ENCODE results near the gene PODNL1. TPM values are rescaled to one million over a fixed set of nuclear protein-coding genes. Genes with fewer than 3 reads are reported as not detected.
"Not testable (repeated sequence)": the region's sequence is repeated elsewhere in the genome, so short reads cannot be mapped to it uniquely, and the experiment has no call there.

The PODNL1 gene
- total RNA-seq, 1 donor from 2014 or later: 8.7 TPM

GRCh38 chr19:13978351-13979243 lies 40.4 kb upstream of the PODNL1 start:
- TF ChIP-seq, protein P1, sequence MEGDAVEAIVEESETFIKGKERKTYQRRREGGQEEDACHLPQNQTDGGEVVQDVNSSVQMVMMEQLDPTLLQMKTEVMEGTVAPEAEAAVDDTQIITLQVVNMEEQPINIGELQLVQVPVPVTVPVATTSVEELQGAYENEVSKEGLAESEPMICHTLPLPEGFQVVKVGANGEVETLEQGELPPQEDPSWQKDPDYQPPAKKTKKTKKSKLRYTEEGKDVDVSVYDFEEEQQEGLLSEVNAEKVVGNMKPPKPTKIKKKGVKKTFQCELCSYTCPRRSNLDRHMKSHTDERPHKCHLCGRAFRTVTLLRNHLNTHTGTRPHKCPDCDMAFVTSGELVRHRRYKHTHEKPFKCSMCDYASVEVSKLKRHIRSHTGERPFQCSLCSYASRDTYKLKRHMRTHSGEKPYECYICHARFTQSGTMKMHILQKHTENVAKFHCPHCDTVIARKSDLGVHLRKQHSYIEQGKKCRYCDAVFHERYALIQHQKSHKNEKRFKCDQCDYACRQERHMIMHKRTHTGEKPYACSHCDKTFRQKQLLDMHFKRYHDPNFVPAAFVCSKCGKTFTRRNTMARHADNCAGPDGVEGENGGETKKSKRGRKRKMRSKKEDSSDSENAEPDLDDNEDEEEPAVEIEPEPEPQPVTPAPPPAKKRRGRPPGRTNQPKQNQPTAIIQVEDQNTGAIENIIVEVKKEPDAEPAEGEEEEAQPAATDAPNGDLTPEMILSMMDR (IDR thresholded peaks at IDR 0.05): no peak
- DNase-seq (ENCODE audit: low spot score): no peak
- H3K36me3 Mint-ChIP-seq (ENCODE audit: low read depth): peaks cover 5% of the 10 kb centered on the region
- H3K27me3 Mint-ChIP-seq (ENCODE audit: low read depth): no peaks in the 10 kb centered on the region
- H3K27ac Mint-ChIP-seq (ENCODE audit: unreplicated experiment): no peak overlapping the region
- H3K9me3 Mint-ChIP-seq (ENCODE audit: low read depth): no peaks in the 10 kb centered on the region
- H3K4me3 Mint-ChIP-seq (ENCODE audit: unreplicated experiment): no peak overlapping the region
- H3K4me1 Mint-ChIP-seq (ENCODE audit: low read depth): peaks cover 17% of the 10 kb centered on the region

DNA sequence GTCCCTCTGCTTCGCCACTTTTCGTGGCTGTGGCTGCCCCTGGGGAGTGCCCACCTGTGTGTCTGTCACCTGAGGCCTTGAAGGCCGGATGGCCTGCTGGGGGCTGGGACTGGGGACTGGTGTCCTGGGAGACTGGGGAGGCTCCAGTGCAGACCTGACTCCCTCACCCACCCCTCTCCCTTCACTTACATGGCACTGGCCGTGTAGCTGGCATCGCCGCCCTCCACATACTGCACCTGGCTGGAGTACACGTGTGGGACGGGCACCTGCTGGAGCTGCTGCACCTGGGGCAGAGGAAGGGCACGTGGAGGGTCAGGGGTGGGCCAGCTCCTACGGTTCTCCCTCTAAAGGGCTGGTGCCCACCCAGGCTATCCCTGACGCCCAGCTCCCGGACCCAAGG lies 39.6 kb upstream of the PODNL1 start:
- Mint-ChIP-seq H3K4me1 (ENCODE audit: low read depth) (peaks cover 17% of the 10 kb centered on the region), H3K36me3 (ENCODE audit: low read depth) (peaks cover 5% of the 10 kb centered on the region), H3K4me3 (ENCODE audit: unreplicated experiment) (no peak overlapping the region), H3K27ac (ENCODE audit: unreplicated experiment) (no peak overlapping the region), H3K27me3 (ENCODE audit: low read depth) (no peaks in the 10 kb centered on the region), H3K9me3 (ENCODE audit: low read depth) (no peaks in the 10 kb centered on the region)
- TF ChIP-seq, protein P1 (IDR thresholded peaks at IDR 0.05): no peak
- no peak for DNase-seq (ENCODE audit: low spot score)

- Mint-ChIP-seq H3K27ac (ENCODE audit: unreplicated experiment) (peak overlapping the region; percentile 77), H3K4me1 (ENCODE audit: low read depth) (peaks cover 17% of the 10 kb centered on the region), H3K27me3 (ENCODE audit: low read depth) (no peaks in the 10 kb centered on the region), H3K9me3 (ENCODE audit: low read depth) (no peaks in the 10 kb centered on the region), H3K4me3 (ENCODE audit: unreplicated experiment) (no peak overlapping the region), H3K36me3 (ENCODE audit: low read depth) (peaks cover 5% of the 10 kb centered on the region)
- DNase-seq (ENCODE audit: low spot score): no peak
- TF ChIP-seq, protein P1 (IDR thresholded peaks at IDR 0.05): no peak
These were observed 38.2 kb upstream of the PODNL1 start for GRCh38 chr19:13976446-13976845.

DNA sequence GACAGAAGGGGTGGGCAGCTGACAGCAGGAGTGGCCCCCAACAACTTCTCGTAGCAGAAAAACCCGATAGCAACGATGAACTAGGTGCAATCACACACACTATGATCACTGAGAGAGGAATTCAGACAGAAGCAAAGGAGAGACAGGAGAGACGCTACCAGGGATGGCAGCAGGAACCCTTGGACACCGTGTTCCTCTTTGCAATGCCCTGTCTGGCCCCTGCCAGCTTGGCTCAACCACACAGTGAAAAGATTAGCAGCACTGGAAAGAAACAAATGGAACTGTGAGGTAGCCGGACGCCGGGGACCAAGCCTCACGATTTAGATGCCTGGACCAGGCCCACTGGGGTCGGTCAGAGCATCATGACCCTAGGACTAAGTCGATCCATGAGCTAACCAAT lies 37.7 kb upstream of the PODNL1 start:
- TF ChIP-seq, protein P1 (IDR thresholded peaks at IDR 0.05): no peak
- no peak for DNase-seq (ENCODE audit: low spot score)
- Mint-ChIP-seq H3K4me3 (ENCODE audit: unreplicated experiment) (no peak overlapping the region), H3K4me1 (ENCODE audit: low read depth) (peaks cover 17% of the 10 kb centered on the region), H3K9me3 (ENCODE audit: low read depth) (no peaks in the 10 kb centered on the region), H3K27me3 (ENCODE audit: low read depth) (no peaks in the 10 kb centered on the region), H3K36me3 (ENCODE audit: low read depth) (peaks cover 5% of the 10 kb centered on the region), H3K27ac (ENCODE audit: unreplicated experiment) (peak overlapping the region; percentile 62)

DNA sequence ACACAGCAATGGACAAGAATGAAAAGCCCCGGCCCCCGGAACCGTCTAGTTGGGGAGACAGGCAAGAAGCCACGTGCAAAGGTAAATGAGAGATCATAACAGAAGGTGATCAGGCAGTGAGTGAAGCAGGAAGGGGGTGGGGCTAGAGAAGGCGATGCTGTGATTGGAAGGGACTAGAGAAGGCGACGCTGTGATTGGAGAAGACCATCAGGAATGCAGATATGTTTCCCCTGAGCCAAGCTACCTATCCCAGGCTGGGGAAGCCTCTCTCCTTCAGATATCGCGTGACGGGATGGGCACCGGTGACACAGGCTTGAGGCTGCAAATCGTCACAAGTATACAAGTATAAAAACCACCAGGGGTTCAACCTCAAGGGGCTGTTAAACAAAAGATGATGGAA lies 35.9 kb upstream of the PODNL1 start:
- TF ChIP-seq, protein P1 (IDR thresholded peaks at IDR 0.05): no peak
- no peak for DNase-seq (ENCODE audit: low spot score)
- Mint-ChIP-seq H3K4me1 (ENCODE audit: low read depth) (peaks cover 17% of the 10 kb centered on the region), H3K36me3 (ENCODE audit: low read depth) (peaks cover 11% of the 10 kb centered on the region), H3K9me3 (ENCODE audit: low read depth) (no peaks in the 10 kb centered on the region), H3K4me3 (ENCODE audit: unreplicated experiment) (no peak overlapping the region), H3K27ac (ENCODE audit: unreplicated experiment) (no peak overlapping the region), H3K27me3 (ENCODE audit: low read depth) (no peaks in the 10 kb centered on the region)

GRCh38 chr19:13973479-13973878 lies 35.3 kb upstream of the PODNL1 start:
- not testable (repeated sequence) for H3K27me3 Mint-ChIP-seq (ENCODE audit: low read depth); H3K9me3 Mint-ChIP-seq (ENCODE audit: low read depth); H3K4me3 Mint-ChIP-seq (ENCODE audit: unreplicated experiment); H3K27ac Mint-ChIP-seq (ENCODE audit: unreplicated experiment); DNase-seq (ENCODE audit: low spot score)
- Mint-ChIP-seq H3K36me3 (ENCODE audit: low read depth) (peaks cover 16% of the 10 kb centered on the region), H3K4me1 (ENCODE audit: low read depth) (peaks cover 17% of the 10 kb centered on the region)
